DMS153 treated with DMSO at 0.1 percent for 48 hours (cell line): ENCODE measurements around the gene NPY.
"Not testable (repeated sequence)": the region's sequence is repeated elsewhere in the genome, so short reads cannot be mapped to it uniquely, and the experiment has no call there.

Source experiments
- DNase-seq: peaks from one replicate; lab custom pipeline; 2025; ENCODE audit not compliant: unreplicated experiment; lab: John Stamatoyannopoulos, UW

NPY gene

DNA sequence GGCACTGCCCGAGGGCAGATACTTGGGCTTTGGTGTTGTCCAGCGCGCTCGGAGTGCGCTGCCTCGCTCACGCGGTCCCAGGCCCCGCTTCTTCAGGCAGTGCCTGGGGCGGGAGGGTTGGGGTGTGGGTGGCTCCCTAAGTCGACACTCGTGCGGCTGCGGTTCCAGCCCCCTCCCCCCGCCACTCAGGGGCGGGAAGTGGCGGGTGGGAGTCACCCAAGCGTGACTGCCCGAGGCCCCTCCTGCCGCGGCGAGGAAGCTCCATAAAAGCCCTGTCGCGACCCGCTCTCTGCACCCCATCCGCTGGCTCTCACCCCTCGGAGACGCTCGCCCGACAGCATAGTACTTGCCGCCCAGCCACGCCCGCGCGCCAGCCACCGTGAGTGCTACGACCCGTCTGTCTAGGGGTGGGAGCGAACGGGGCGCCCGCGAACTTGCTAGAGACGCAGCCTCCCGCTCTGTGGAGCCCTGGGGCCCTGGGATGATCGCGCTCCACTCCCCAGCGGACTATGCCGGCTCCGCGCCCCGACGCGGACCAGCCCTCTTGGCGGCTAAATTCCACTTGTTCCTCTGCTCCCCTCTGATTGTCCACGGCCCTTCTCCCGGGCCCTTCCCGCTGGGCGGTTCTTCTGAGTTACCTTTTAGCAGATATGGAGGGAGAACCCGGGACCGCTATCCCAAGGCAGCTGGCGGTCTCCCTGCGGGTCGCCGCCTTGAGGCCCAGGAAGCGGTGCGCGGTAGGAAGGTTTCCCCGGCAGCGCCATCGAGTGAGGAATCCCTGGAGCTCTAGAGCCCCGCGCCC lies at the start of gene NPY:
Gene NPY (plus strand): TSS at position 294 of the 802 bp plus-strand sequence. CDS start 1,051 bp downstream, outside the sequence.
- DNase-seq = no peak

DNA sequence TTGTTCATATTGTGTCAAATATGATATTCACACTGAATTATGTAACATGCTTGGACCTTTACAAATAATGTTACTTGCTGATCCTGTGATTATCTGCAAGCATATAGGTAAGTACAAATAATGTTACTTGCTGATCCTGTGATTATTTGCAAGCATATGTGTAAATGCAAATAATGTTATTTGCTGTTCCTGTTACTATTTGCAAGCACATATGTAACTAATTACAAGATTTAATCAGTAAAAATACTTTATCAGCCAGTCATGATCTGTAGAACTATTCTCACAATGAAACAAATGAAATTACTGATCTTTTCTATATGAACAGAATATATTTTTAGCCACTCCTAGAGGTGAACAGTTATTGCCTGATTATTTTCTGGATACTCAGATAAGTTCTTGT lies 44.7 kb upstream of the NPY start:
- DNase-seq = no peak

DNA sequence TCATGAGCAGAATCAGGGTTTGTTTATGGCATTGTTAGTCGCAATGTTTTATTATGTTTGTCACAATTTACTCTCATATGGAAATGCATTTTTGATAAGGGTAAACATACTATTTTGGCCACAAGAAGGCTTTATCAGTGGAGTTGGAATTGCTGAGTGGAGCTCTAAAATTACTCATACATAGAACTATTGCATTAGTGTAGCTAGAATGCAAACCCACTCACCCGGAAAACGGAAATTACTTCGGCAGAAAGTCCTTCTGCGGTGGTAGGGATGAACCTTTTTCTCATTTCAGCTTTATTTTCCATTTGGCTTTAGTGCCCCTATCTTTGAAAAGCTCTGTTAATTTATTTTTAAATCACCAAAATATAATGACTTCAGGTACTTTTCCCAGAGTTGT lies 42.8 kb upstream of the NPY start:
- no peak for DNase-seq

DNA sequence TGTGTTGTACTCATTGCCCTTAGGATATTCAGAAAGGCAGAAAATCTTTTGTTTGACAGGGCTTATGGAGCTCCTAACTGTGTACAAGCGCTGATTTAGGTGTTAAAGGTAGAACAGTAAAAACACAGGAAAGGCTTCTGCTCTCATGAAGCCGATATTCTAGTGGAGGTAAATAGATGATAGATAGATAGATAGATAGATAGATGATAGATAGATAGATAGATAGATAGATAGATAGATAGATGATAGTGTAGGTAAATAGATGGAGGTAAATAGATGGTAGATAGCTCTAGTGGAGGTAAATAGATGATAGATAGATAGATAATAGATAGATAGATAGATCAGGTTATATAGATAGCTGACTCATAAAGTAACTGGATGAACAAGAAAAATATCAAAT lies 39.4 kb upstream of the NPY start:
- DNase-seq = no peak

DNA sequence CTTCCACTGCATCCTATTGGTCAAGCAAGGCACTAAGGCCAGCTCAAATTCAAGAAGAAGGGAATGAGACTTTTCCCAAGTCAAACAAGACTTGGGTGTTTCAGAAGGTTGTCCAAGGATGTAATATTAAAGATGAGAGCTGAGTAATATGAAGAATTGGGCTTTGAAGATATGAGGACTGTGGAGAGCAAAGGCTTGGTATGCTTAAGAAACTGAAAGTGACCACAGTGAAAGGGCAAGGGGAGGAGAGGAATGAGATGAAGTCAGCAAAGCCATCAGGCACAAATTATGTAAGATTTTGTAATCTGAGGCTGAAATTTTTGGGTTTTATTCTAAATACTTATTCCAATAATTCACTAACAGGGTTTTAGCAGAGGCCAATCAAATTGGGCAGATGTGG lies 38.6 kb upstream of the NPY start:
- no peak for DNase-seq

DNA sequence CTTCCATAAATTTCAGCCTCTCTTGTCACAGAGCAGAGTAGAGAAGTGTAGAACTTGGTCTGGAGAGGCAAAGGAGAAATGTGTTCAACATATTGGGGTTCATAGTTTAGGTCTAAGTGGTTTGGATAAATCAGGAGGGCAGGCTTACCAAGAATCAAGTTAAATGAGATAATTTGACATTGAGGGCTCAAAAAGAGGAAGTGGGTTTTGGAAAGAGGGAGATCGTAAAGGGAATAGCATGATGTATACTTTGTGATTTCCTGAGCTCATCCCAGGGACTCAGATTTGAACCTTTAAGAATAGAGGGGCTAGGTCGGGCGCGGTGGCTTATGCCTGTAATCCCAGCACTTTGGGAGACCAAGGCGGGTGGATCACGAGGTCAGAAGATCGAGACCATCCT lies 34.7 kb upstream of the NPY start:
- DNase-seq = no peak

DNA sequence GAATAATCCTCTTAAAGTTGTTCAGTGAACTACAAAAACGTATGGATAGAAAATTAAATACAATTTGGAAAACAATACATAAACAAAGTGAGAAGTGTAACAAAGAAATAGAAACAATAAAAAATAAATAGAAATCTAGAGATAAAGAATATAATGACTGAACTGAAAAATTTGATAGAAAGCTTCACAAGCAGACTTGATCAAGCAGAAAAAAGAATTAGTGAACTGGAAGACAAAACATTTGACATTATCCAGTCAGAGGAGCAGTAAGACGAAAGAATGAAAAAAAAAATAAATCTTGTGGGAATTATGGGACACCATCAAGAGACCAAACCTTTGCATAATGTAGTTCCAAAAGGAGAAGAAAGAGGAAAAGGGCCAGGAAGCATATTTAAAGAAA lies 32.4 kb upstream of the NPY start:
- DNase-seq = no peak

DNA sequence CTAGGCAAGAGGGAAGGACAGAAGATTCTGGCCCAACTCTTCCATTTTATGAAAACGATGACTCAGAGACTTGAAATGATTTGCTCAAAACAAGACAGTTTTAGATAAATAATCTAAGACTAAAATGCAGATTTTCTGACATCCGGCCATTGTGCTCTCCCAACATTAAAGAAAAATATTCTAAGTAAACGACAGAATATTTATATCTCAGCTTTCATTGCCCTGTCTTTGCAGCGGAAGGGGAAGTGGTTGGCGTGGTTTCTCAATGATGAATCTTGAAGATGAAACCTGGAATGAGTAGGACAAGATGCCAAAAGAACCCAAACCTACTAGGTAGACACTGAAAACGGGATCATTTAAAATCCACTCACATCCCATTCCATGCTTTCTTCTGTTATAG lies 28.9 kb upstream of the NPY start:
- DNase-seq = no peak

DNA sequence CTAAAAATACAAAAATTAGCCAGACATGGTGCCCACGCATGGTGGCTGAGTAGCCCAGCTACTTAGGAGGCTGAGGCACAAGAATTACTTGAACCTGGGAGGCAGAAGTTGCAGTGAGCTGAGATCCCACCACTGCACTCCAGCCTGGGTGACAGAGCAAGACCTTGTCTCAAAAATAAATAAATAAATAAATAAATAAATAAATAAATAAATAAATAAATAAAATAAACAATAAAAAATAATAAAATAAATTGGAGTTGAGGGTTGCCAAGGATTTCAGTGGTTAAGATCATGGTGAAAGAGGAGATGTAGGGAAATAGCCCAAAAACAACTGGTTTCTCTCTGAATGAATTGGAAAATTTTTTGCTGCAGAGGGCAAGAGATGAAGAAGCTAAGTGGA lies 25.7 kb upstream of the NPY start:
- DNase-seq = not testable (repeated sequence)

DNA sequence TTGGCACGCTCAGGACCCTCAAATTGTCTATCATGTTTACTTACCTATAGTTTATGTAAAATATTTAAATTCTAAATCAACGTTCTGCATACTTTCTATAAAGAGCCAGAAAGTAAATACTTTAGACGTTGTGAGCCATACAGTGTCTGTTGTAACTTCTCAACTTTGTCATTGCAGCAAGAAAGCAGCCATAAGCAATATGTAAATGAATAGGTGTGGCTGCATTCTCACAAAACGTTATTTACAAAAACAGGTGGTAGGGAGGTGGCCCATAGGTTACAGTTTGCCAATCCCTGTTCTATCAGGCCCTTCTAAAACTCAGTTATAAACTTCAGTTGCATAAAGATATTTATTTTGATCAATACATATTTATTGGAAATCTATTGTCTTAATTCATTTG lies 12.1 kb upstream of the NPY start:
- DNase-seq = no peak

DNA sequence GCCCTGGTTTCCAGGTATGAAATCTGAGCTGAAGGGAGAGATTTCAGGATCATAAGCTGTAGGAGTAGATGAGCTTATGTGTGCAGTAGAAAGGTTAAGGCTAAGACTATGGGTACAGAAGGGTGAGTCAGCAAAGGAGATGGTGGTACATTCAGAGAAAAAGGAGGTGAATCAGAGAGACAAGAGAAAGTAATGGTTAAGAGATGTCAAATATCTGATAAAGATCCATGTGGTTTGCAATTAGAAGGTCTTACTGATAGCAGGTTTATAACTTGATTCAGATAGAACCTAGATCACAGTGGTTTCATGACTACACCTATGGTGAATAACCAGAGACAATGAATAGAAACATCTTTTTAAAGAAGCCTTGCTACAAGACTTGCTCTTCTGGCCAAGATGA lies 4.5 kb upstream of the NPY start:
- DNase-seq = no peak

DNA sequence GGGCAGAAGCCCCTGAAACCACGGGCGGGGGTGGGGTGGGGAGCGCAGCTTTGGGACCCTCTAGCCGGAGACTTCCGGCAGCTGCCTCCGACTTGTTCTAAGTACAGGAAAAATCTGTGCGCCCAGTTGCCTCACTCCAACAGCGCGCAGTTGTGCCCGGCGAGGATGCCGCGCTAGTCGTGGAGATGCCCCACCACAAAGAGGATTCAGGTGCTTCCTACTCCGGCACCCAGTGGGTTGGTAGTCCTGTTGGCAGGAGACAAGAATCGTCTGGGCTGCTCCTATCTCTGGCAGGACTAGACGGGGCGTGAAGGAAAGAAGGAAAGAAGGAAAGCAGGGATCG lies 465 bp upstream of the NPY start:
- no peak for DNase-seq

DNA sequence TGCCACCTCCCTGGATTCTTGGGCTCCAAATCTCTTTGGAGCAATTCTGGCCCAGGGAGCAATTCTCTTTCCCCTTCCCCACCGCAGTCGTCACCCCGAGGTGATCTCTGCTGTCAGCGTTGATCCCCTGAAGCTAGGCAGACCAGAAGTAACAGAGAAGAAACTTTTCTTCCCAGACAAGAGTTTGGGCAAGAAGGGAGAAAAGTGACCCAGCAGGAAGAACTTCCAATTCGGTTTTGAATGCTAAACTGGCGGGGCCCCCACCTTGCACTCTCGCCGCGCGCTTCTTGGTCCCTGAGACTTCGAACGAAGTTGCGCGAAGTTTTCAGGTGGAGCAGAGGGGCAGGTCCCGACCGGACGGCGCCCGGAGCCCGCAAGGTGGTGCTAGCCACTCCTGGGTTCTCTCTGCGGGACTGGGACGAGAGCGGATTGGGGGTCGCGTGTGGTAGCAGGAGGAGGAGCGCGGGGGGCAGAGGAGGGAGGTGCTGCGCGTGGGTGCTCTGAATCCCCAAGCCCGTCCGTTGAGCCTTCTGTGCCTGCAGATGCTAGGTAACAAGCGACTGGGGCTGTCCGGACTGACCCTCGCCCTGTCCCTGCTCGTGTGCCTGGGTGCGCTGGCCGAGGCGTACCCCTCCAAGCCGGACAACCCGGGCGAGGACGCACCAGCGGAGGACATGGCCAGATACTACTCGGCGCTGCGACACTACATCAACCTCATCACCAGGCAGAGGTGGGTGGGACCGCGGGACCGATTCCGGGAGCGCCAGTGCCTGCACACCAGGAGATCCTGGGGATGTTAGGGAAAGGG lies 913 bp downstream of the NPY start:
- DNase-seq = no peak

DNA sequence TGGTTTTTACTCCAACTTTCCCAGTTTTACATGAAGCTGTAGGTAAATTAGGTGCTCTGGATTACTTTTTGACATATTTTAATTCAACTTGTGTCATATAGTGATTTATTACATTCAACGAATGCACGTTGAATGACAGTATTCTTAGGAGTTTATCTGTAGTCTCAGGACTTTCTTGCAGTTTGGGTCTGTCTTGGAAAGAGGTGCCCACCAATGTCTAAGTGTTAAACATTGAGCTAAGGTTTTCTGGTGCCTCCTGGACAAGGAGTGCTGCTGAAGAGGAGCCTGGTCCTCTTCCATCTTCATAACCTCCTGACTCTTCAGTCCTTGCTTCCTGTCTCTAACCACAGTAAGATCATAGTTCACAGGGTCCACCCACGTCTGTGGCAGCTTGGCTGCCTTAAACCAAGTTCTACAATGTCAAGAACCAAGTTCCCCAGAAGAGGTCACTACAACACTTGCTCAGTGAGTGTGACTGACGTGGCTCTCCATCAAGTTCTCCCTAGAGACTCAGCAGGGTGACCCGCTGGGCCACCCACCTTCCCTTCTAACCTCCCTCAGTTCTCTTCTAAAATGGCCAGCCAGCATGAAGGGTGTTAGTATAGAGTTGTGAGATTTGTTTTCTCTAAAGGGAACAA lies 6.1 kb downstream of the NPY start:
- DNase-seq = peak; percentile 91

DNA sequence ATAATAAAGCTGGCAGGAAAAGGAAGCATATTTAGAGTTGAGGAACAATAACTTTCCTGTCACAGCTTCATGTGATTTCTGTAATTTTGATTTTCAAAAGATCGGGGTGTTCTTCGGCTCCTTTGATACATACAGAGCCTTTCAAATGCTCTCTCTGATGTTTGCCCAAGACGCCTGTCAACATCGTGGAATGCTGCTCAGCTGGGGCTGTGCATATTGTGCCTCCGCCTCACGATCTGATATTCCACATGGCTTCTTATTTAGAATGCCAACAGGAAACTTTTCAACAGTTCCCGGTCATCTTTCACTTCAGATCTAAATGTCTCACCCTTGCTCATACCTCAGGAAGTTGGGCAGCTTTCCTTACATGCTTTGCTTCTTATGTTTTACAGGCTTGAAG lies 7.3 kb downstream of the NPY start:
- no peak for DNase-seq

DNA sequence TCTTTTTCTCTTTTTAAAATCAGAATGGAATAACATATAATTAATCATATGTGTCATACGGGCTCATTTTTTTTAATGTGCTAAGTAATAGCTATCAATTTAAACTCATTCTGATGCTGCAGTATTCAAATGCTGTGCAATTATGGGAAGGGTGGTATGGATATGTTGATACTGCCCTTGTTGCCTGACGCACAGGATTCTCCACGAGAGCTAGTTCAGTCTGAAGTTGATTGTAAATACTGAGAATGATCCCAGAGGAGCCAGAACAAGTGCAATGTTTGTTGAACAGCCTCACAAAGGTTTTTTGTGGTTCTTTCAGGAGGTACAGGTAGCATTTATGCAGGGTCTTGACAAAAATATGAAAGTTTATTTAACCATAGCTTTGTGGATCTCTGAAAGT lies 13.4 kb downstream of the NPY start:
- DNase-seq = peak; percentile 26

DNA sequence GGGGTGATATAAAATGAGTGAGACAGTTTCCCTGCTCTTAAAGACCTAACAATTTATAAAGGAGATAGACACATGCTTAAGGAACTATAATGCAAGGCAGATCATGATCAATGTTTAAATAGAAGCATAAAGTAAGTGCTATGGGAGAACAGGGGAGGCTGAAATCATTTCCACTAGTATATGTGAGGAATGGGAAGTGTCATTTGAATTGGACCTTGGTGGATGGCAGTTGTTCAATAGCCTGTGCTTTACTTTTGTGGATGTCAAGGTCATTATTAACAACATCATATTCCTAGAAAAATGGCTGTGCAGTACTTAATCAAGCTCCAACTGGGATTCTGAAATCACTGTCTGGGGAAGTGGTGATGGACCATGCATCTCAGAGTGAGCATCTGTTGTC lies 14.7 kb downstream of the NPY start:
- DNase-seq = no peak

DNA sequence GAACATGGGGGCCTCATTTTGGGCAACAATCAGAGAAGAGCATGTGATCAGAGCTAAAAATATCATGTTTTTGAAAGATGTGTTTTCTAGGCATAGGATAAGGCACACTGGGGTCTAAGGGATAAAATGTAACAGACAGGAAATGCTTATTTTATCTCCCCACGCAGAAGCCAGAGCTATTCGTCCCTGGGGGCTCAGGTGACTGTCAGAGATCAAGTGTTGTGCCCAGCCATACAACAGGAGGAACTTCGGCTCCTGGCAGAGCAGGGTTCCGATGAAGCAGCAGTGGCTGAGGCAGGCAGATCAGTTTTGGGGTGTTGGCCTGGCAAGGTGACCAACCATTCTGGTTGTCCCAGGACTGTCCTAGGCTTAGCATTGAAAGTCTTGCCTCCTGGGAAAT lies 15.2 kb downstream of the NPY start:
- no peak for DNase-seq

DNA sequence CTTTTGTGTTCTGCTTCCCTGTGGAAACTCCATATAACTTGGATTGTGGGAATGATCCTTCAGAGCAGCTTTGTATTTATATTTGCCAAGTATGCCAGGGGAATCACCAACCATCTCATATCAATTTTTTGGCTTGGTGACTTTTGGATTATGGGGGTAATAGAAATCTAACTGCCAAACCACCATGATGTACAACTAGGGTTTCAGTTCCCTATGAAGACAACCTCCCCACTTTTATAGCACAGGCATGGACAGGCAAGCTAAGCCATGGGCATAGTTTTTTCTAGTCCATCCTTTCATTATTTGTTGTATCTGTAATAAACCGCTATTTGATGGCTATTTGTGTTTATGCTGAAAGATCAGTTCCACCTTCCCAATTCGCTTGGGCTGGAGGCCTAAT lies 17.7 kb downstream of the NPY start:
- no peak for DNase-seq

DNA sequence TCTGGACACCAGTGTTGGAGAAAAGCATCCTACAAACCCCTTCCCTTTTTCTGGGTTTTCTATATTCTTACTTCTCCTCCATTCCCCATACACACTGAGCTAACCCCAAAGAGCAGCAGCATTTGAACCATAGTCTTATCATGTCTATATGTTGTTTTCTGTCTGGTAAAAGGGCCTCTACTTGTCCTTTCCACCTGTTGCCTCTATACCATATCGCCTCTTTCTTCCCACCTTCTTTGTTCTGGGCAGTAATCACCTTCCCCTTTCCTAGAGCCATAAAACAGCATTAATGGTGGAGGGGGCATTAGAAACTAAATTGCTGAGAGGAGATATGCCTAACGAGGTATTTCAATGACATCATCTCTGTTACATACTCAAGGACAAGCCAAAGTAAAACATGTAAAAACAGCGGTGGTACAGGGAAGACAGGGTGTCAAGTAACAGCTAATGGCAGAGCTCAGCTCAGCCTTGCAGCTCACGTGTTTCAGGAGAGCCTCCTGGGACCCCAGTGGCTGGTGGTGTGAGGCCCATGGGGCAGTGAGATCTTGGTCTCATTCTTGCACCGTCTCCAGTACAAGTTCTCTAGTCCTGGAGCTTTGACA lies 20.6 kb downstream of the NPY start:
- DNase-seq = no peak

DNA sequence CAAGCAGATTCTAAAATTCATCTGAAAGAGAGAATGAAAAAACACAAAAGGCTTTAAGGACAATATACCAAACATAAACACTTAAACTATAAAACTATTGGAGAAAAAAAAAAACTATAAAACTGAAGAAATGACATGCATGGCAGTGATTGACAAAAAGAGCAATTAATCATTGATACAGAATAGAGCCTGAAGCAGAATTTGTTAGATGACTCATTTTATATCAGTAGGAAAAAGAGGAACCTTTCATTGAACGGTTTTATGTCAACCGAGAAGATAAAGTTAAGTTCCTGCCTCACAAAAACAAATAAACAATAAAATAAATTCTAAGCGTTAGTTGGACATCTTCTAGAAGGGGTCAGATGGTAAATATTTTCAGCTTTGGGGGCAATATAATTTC lies 23.3 kb downstream of the NPY start:
- DNase-seq = no peak

DNA sequence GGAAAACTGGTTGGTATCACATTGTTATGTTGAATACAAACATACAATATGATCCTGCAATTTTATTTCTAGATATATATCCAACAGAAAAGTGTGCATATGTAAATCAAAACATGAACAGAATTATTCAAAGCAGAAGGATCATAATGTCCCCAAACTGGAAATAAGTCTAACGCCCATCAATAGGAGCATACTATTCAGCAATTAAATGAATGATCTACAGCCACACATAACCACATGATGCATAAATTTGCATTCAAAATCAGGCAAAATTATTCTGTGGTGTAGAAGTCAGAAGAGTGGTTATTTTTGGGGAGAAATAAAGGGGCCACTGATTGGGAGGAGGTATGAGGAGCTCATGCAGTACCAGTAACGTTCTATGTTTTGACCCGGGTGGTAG lies 28.6 kb downstream of the NPY start:
- DNase-seq = no peak
